ENCODE data around the gene ZSWIM3. TPM values are rescaled to one million over a fixed set of nuclear protein-coding genes. Genes with fewer than 3 reads are reported as not detected.

Gene ZSWIM3
- total and polyA plus RNA-seq, 2 of the 13 experiments (the other 11 are each of a cell fraction or from before 2014, with no cell fraction given): 5.2 to 5.8 TPM

- TF ChIP-seq ZNF503 (CRISPR knock-in tag; IDR thresholded peaks at IDR 0.05) (no peak), CEBPG (CRISPR knock-in tag; IDR thresholded peaks at IDR 0.05) (no peak), ZNF350 (CRISPR knock-in tag; IDR thresholded peaks at IDR 0.05; ENCODE audit: borderline replicate concordance, low read depth) (no peak), BORCS8-MEF2B (CRISPR knock-in tag; IDR thresholded peaks at IDR 0.05) (no peak), REL (CRISPR knock-in tag; conservative IDR thresholded peaks at IDR 0.05) (0 out of 2 replicates have a peak, but pooled peaks have one; percentile 25), NR3C1 (CRISPR knock-in tag; IDR thresholded peaks at IDR 0.05) (no peak), PCBP1 (IDR thresholded peaks at IDR 0.05; ENCODE audit: borderline replicate concordance, low read depth, low read length) (no peak), SRF (IDR thresholded peaks at IDR 0.05; ENCODE audit: low read depth, low read length) (no peak), GMEB2 (CRISPR knock-in tag; IDR thresholded peaks at IDR 0.05; ENCODE audit: low read depth) (no peak), WIZ (CRISPR knock-in tag; IDR thresholded peaks at IDR 0.05) (0 out of 2 replicates have a peak, but pooled peaks have one; percentile 36), ZBTB38 (CRISPR knock-in tag; IDR thresholded peaks at IDR 0.05) (peak; percentile 72; the same call in 1 of the 2 replicates), HOXA3 (CRISPR knock-in tag; IDR thresholded peaks at IDR 0.05) (0 out of 2 replicates have a peak, but pooled peaks have one; percentile 10), NFRKB (IDR thresholded peaks at IDR 0.05) (no peak), DDIT3 (CRISPR knock-in tag; IDR thresholded peaks at IDR 0.05) (no peak), MAFG (CRISPR knock-in tag; IDR thresholded peaks at IDR 0.05) (no peak), FOSL2 (CRISPR knock-in tag; IDR thresholded peaks at IDR 0.05) (0 out of 2 replicates have a peak, but pooled peaks have one; percentile 17), RXRA (CRISPR knock-in tag; IDR thresholded peaks at IDR 0.05) (peak; percentile 12; the same call in 1 of the 2 replicates), ZNF138 (CRISPR knock-in tag; IDR thresholded peaks at IDR 0.05; ENCODE audit: low read depth) (no peak), TBL1XR1 (IDR thresholded peaks at IDR 0.05; ENCODE audit: borderline replicate concordance, low read length, partially characterized antibody) (no peak), FIP1L1 (IDR thresholded peaks at IDR 0.05; ENCODE audit: borderline replicate concordance, insufficient read depth, low read depth, low read length) (no peak), ZNF234 (CRISPR knock-in tag; conservative IDR thresholded peaks at IDR 0.05) (no peak), SP1 (IDR thresholded peaks at IDR 0.05) (no peak), SP1 (CRISPR knock-in tag; IDR thresholded peaks at IDR 0.05) (peak; percentile 39; the same call in 1 of the 2 replicates), ZNF160 (CRISPR knock-in tag; IDR thresholded peaks at IDR 0.05) (no peak)
These were observed 53.5 kb downstream of the ZSWIM3 start (continued) for GRCh38 chr20:45910670-45911485.

Data from HepG2 (cell line).